ENCODE data around the gene OSBPL6. TPM values are rescaled to one million over a fixed set of nuclear protein-coding genes. Genes with fewer than 3 reads are reported as not detected.
"Not testable (repeated sequence)": the region's sequence is repeated elsewhere in the genome, so short reads cannot be mapped to it uniquely, and the experiment has no call there.

OSBPL6 gene
- 8.7 and 18.3 TPM in 2 replicates for total RNA-seq (2014; rRNA removed; shearing (Covaris generic))
- 18.2 and 24.3 TPM in 2 replicates for polyA plus RNA-seq (2015; cell fraction: cytosol; rRNA removed)
- polyA plus RNA-seq (2015; cell fraction: nucleus; rRNA removed): 17.6 and 22.2 TPM in 2 replicates

GRCh38 chr2:178193823-178194599 lies at the start of gene OSBPL6:
OSBPL6 (plus strand) TSS chr2:178194512; CDS start chr2:178306185, 111,673 bp downstream.
- peak; percentile 87 for DNase-seq (ENCODE audit: low read depth)

- no peak for DNase-seq (ENCODE audit: low read depth)
These were observed 42.3 kb upstream of the OSBPL6 start for GRCh38 chr2:178152033-178152432.

DNA sequence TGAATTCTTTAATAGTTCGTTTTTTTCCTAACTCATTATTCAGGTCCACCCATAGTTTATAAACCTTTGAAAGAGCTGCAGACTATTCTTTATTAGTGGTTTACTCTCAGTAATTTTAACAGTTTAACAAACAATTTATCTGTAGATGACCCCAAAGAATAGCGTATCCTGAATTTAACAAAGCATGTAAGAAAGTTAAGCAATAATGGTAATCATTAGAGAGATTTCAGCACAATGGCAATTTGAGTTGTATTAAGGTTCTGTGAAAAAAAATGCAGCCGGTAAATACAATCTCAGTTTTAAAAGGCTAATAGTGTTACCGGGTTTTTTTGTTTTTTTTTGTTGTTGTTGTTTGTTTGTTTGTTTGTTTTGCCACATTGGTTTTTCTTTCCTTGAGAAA lies 41.8 kb upstream of the OSBPL6 start:
- DNase-seq (ENCODE audit: low read depth): no peak

DNA sequence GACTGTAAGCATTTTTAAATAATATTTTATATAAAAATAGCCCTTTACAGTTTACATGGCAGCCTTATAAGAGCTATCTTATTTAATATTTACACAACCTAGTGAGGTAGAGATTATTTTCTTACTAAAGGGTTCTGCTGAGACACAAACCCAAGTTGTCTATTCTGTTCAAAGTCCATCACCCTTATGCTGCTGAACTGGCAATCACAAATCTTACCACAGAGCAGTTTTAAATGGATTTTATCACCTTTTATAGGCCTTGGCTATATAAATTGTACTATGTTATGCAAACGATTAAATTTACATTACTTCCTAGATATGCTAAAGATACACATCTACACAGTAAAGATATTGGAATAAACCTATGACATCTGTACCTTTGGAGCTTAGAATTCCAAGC lies 41.3 kb upstream of the OSBPL6 start:
- no peak for DNase-seq (ENCODE audit: low read depth)

- DNase-seq (ENCODE audit: low read depth): not testable (repeated sequence)
These were observed 40.4 kb upstream of the OSBPL6 start for GRCh38 chr2:178153878-178154277.

GRCh38 chr2:178155524-178155923 lies 38.8 kb upstream of the OSBPL6 start:
- no peak for DNase-seq (ENCODE audit: low read depth)

DNA sequence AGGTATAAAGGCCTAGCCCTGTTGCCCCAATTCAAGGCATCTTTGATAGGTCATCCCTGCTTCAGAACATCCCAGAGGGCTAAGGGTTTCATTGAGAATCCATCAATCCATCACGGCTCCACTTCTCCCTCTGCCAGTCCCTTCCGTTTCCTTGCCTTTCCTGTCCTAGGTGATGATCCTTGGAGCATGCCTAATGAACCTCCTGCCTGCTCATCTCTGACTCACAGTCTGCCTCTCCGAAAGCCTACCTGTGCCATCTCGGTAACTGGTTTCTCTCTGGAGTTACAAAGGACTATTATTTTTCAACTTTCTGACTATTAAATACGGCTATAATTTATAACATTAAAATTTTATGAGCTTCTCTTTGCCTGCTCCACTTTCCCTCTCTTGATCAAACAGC lies 36.7 kb upstream of the OSBPL6 start:
- no peak for DNase-seq (ENCODE audit: low read depth)

DNA sequence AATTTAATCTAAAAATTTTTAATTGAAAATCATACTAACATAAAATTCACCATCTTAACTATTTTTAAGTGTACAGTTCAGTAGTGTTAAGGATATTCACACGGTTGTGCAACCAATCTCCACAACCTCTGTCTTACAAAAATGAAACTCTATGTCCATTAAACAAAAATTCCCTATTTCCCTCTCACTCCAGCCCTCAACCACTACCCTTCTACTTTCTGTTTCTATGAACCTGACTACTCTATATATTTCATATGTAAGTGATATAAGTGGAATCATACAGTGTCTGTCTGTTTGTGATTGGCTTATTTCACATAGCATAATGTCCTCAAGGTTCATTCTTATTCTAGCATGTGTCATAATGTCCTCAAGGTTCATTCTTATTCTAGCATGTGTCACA lies 34.3 kb upstream of the OSBPL6 start:
- DNase-seq (ENCODE audit: low read depth): no peak

- DNase-seq (ENCODE audit: low read depth): peak; percentile 34
These were observed 33.7 kb upstream of the OSBPL6 start for GRCh38 chr2:178160601-178161000.

DNA sequence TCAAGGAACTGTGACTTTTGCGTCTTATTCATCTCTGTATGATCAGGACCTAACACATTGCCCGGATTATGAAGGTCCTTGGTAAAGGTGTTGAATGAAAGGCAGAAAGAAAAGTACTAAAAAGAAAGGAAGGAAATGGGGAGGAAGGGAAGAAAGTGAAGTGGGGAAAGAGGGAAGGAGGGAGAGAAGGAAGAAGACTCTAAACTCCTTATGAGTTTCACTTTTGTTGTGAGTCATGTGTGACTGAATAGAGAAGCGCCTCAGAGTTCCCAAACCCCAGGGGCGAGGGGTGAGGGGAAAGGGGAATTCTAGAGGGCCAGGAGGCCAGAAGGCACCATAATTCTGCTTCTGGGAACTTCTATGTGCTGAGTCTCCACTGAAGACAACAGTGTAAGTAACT lies 30.9 kb upstream of the OSBPL6 start:
- DNase-seq (ENCODE audit: low read depth): peak; percentile 41

- DNase-seq (ENCODE audit: low read depth): no peak
These were observed 30.4 kb upstream of the OSBPL6 start for GRCh38 chr2:178163911-178164310.

DNA sequence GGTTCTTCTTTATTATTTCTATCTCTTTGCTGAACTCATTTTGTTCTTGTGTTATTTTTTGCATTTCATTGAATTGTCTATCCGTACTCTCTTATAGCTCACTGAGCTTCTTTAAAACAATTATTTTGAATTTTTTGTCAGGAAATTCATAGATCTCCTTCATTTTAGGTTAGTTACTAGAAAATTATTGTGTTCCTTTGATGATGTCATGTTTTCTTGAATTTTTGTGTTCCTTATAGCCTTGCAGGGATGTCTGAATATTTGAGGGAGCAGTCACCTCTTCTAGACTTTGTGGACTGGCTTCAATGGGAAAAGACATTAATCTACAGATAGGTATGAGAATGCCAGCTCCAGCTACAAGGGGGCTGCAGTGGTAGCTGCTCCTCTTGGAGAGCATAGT lies 20.7 kb upstream of the OSBPL6 start:
- DNase-seq (ENCODE audit: low read depth): no peak

DNA sequence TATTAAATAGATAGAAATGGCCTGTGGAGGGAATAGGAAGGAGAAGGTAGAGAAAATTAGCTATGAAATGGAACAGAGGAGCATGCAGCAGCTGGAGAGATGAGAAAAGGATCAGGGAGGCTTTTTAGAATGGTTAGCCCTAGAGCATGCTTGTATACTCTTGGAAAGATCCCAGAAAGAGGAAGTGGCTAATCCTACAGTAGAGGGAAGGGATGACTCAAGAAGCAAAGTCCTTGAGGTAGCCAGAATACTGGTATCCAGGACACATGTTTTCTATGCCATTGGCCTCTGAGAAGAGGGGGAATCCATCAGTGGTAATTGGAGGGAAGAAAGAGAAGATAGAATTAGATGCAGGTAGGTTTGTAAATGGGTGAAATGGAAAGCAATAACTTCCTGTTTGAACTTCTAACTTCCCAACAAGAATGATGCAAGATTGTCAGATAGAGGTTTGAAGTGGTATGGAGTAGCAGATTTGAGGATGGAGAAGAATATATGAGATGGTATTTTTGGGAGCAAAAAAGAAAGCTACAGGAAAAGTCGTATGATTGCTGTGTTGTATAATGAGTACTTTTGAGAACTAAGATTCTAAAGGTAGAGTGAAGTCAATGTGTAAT lies 17.1 kb upstream of the OSBPL6 start:
- peak; percentile 74 for DNase-seq (ENCODE audit: low read depth)

GRCh38 chr2:178180648-178181047 lies 13.7 kb upstream of the OSBPL6 start:
- DNase-seq (ENCODE audit: low read depth): not testable (repeated sequence)

GRCh38 chr2:178187861-178188260 lies 6.5 kb upstream of the OSBPL6 start:
- DNase-seq (ENCODE audit: low read depth): no peak

- DNase-seq (ENCODE audit: low read depth): peak; percentile 60
These were observed 5.8 kb upstream of the OSBPL6 start for GRCh38 chr2:178188466-178188865.

DNA sequence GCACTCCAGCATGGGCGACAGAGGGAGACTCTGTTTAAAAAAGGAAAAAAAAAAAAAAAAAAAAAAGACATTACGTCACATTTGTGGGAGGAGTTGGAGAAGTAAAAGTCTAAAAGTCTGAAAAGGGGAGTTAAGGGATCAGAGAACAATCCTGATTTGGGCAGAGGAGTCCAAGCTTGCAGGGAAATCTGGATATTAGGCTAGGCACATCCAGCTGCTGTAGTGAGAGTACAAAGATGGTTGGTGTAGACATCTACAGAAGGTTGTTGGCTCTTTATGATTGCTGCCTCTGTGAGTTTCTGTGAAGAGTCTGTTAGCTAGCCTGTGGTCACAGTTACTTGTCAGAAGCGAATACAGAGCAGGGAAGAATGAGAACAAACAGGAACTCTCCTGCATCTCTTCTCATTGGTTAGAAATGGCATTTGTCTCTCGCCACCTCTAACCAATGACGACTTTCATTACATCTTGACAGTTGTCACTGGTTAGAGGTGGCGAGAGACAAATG lies 3.3 kb upstream of the OSBPL6 start:
- no peak for DNase-seq (ENCODE audit: low read depth)

DNA sequence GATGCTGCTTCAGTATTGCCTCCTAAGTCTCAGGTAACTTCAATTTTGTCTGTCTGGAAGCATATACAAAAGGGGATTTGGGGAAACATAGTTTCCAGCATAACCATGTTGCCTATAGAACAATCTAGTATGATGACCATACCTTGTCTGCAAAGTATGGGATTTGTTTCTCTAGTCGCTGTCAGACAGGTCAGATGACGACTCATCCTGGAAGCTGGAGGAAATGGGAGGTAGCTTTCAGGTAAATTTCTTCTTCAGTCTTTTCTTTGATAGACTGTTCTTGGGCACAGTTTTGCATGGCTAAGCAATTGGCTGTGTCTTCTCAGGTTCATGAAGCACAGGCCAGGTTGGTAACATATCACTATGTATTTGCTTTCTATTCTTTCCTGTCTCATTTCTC lies 2.8 kb upstream of the OSBPL6 start:
- no peak for DNase-seq (ENCODE audit: low read depth)

- no peak for DNase-seq (ENCODE audit: low read depth)
These were observed 853 bp upstream of the OSBPL6 start for GRCh38 chr2:178193496-178193822.

DNA sequence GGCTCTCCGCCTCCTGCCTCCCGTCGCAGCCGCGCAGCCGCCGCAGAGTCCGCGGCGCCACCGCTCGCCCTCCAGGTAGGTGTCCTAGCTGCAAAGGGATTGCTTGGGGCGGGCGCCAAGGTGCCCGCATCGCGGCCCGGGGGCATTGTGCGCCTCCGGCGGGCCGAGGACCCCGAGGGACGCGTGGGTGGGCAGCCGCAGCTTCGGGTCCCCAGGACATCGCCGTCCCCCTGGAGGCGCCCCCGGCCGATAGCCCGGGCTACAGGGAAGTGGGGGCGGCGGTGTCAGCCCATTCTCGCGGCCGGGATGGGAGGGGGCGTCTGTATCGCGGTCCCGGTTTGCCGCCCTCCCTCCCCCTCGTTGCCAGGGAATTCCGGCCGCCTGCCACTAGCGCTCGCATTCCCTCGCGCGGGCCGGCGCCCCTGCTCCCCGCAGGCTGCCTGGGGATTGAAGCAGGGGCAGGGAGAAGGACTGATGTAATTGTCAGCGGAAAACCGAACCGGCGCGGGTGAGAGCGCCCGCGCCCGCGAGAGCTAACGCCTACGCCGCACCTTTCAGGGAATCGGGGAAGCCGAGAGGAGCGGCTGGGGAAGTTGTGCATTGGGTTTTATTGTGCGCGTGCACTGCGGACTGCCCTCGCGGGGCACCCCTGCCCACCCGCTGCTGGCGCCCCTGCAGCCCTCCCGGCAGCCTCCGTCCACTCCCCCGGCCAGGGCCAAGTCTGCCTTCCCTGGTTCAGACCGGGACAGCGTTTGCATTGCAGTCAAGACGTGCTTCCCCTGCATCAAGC lies 483 bp downstream of the OSBPL6 start:
- DNase-seq (ENCODE audit: low read depth): peak; percentile 60

GRCh38 chr2:178195390-178196166 lies 1.3 kb downstream of the OSBPL6 start:
- DNase-seq (ENCODE audit: low read depth): no peak
